Astrocyte of the spinal cord (primary cell): ENCODE results near the gene RPUSD1.
A peak's percentile ranks its signal among the peaks of the same experiment; 100 is the strongest.

ENCODE experiments used
- DNase-seq: peaks from one replicate; pipeline ENCODE4 v3.0.0; 2011; ENCODE audit warnings: low read depth, low spot score
- H3K4me3 ChIP-seq: 2 replicates; pipeline ENCODE4 v1.5.1; 2011; ENCODE audit warnings: low read depth, mild to moderate bottlenecking, low read length, moderate library complexity
- in situ Hi-C: cut with HindIII; loops from 2 replicates; pipeline ENCODE4 v1.10.0; 2017; ENCODE audit warnings: low sequenced_read_pairs
- TF ChIP-seq, protein P1 (sequence below): IDR thresholded peaks from 2 replicates; pipeline ENCODE4 v1.5.1; 2012; ENCODE audit warnings: low read depth, mild to moderate bottlenecking, low read length, inconsistent platforms

Gene RPUSD1

DNA sequence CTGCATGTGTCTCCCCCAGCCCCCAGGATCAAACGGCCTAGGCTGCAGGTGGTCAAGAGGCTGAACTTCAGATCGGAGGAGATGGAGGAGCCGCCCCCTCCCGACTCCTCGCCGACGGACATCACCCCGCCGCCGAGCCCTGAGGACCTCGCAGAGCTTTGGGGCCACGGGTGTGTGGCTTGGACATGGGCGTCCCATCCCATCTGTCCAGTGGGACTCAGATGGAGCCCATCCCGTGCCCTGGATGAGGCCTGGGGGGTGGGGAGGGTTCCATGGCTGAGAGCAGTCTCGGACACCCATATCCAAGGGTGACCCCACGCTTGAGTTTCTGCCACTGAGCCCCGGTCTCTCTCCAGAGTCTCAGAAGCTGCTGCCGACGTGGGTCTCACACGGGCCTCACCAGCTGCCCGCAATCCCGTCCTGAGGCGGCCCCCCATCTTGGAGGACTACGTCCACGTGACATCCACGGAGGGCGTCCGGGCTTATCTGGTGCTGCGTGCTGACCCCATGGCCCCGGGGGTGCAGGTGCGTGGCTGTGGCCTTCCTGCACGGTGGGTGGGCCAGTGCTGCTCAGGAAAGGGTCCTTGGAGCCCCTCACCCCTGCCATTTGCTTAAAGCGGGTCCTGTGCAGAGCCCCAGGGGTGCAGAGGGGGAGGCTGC, 1.1 kb upstream of the RPUSD1 start:
- TF ChIP-seq, protein P1, sequence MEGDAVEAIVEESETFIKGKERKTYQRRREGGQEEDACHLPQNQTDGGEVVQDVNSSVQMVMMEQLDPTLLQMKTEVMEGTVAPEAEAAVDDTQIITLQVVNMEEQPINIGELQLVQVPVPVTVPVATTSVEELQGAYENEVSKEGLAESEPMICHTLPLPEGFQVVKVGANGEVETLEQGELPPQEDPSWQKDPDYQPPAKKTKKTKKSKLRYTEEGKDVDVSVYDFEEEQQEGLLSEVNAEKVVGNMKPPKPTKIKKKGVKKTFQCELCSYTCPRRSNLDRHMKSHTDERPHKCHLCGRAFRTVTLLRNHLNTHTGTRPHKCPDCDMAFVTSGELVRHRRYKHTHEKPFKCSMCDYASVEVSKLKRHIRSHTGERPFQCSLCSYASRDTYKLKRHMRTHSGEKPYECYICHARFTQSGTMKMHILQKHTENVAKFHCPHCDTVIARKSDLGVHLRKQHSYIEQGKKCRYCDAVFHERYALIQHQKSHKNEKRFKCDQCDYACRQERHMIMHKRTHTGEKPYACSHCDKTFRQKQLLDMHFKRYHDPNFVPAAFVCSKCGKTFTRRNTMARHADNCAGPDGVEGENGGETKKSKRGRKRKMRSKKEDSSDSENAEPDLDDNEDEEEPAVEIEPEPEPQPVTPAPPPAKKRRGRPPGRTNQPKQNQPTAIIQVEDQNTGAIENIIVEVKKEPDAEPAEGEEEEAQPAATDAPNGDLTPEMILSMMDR = no peak
- DNase-seq = no peak
- in situ Hi-C loops = no loop called here
- H3K4me3 ChIP-seq = peak overlapping the region; percentile 72

DNA sequence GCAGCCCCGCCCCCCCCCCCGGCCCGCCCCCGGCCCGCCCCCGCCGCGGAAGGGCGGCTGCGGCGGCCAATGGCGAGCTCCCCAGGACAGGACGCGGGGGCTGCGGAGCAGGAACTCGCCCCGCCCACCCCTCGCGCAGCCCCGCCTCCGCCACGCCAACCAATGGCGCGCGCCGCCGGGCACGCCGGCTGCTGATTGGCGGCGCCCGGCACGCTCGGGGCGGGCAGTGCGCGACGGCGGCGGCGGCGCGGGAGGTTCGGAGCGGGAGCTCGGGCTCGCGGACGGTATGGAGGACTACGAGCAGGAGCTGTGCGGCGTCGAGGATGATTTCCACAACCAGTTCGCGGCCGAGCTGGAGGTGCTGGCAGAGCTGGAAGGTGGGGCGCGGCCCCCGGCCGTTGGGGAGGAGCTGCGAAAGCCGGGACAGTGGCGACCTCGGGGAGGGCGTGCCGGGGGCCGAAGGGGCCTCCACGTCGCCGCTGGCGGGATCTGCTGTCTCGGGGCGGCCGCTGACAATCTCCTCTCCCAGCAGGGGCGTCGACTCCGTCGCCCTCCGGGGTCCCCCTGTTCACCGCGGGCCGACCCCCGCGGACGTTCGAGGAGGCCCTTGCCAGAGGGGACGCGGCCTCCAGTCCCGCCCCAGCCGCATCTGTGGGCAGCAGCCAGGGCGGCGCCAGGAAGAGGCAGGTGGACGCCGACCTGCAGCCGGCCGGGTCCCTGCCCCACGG, 382 bp upstream of the RPUSD1 start, which contains the start of gene CHTF18:
TSS of gene CHTF18 (plus strand) at position 222 of the 728 bp plus-strand sequence. CDS start at position 287, 65 bp downstream.
- TF ChIP-seq, protein P1 = no peak
- DNase-seq = peak; percentile 90
- H3K4me3 ChIP-seq = peak within 1 kb of the TSS; percentile 84
- in situ Hi-C loops = no loop called here

DNA sequence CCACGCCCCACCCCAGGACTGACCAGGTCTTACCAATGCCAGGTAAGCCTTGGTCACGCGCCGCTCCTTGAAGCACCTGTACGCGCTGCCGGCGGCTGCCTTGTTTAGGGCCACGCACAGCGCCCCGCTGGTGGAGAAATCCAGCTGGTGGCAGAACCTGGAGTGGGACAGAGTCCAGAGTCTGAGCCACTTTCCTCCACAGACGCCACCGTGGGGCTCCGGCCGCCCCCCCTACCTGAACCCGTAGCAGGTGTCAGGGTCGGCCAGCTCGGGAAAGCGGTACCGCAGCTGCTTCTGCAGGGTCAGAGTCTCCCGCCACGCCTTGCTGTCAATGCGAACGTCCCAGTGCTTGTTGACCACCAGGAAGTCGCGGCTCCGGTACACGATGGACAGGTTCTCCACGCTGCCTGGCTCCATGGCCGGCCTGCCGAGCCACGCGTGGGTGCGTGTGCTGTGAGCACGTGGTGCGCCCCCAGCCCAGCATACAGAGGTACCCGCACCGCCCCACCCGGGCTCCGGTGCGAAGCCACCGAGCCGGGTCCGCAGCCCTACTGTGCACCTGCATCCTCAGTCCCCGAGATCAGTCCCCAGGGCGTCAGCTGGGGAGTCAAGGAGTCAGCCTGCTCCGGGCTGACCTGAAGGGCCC, 737 bp downstream of the RPUSD1 start:
- peak overlapping the region; percentile 84 for H3K4me3 ChIP-seq
- DNase-seq = no peak
- in situ Hi-C loops = no loop called here
- TF ChIP-seq, protein P1 = no peak

DNA sequence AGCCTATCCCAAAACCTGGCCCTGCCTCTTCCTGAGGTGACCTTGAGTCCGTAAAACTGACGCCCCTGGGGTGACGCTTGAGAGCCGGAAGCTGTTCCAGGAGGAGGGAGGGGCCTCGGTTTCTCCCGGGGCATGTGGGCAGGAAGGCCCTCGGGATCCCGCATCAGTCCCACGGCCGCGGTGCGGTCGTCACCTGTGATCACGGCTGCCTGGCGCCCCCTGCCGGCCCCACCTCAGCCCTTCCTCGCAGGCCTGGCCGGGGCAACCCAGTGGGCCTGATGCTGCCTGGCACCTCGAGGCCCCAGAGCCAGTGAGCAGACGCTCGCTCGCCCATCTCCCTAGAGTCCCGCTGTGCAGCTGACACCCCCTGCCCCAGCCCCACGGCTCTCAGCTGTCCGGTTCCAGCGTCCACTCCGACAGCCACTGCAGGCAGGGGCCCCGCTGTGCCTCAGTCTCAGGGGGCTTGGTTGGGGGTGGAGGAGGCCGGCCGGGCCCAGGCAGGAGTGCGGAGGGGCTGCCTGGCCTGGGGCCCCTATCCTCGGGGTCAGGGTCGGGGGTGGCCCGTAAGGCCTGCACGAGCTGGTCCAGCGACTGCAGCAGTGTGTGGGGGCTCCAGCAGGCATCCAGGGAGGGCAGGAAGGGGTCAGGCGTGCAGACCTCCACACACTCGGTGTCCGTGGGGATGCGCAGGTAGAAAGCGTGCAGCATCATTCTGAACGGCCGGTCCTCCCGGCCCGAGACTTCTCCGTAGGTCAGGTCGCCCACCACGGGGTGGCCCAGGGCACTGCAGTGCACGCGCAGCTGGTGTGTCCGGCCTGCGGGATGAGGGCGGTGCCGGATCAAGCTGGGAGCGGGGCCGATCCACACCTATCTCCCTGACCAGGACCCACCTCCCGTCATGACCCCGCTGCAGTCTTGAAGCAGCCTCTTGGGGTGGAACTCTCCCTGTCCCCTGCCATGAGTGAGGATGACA, 2.3 kb downstream of the RPUSD1 start:
- H3K4me3 ChIP-seq = no peak overlapping the region
- peak; percentile 32 for DNase-seq
- TF ChIP-seq, protein P1 = peak; percentile 78
- in situ Hi-C loops = no loop called here

DNA sequence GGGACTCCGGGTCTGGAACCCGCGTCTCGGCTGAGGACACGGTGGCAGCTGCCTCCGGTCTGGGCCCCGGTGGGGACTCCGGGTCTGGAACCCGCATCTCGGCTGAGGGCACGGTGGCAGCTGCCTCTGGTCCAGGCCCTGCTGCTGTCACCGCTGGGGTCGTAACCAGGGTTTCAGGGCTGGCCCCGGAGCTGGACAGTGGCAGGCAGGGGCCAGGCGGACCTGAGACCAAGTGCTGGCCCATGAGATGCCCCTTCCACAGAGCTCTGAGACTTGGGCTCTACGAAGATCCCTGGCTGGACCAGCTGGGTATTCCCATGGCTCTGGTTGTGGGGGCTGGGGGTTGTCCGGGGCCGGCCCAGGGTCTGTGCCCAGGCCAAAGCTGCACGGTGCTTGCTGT, 3.8 kb downstream of the RPUSD1 start:
- in situ Hi-C loops = no loop called here
- TF ChIP-seq, protein P1 = no peak
- DNase-seq = no peak
- no peak overlapping the region for H3K4me3 ChIP-seq
